HUES48 (cell line): ENCODE measurements around the gene TNFRSF13B.
"Not testable (repeated sequence)": the region's sequence is repeated elsewhere in the genome, so short reads cannot be mapped to it uniquely, and the experiment has no call there.

ENCODE experiments used
- H3K27ac ChIP-seq: one replicate; pipeline ENCODE4 v1.7.0; 2013; ENCODE audit warnings: low read depth, low read length, inconsistent platforms
- H3K27me3 ChIP-seq: 2 replicates; pipeline ENCODE4 v1.6.1; 2013; ENCODE audit warnings: mild to moderate bottlenecking, low read length; ENCODE audit not compliant: control insufficient read depth, insufficient read depth
- H3K36me3 ChIP-seq: 2 replicates; pipeline ENCODE4 v1.6.1; 2013; ENCODE audit warnings: low read length; ENCODE audit not compliant: control insufficient read depth, insufficient read depth
- H3K4me1 ChIP-seq: 2 replicates; pipeline ENCODE4 v1.6.1; 2013; ENCODE audit warnings: mild to moderate bottlenecking, low read length; ENCODE audit not compliant: control insufficient read depth, insufficient read depth
- H3K4me3 ChIP-seq: 2 replicates; pipeline ENCODE4 v1.5.1; 2013; ENCODE audit warnings: mild to moderate bottlenecking, low read depth, low read length
- H3K9ac ChIP-seq: 2 replicates; pipeline ENCODE4 v1.6.1; 2013; ENCODE audit warnings: mild to moderate bottlenecking, low read depth, low read length, moderate library complexity
- H3K9me3 ChIP-seq: 2 replicates; pipeline ENCODE4 v1.6.1; 2013; ENCODE audit warnings: low read length; ENCODE audit not compliant: control insufficient read depth, insufficient read depth

The TNFRSF13B gene

GRCh38 chr17:16910341-16910740 lies 61.6 kb downstream of the TNFRSF13B start:
- H3K27me3 ChIP-seq = no peaks in the 10 kb centered on the region
- no peak overlapping the region for H3K4me3 ChIP-seq
- H3K36me3 ChIP-seq = no peaks in the 10 kb centered on the region
- no peaks in the 10 kb centered on the region for H3K9me3 ChIP-seq
- no peak overlapping the region for H3K27ac ChIP-seq
- H3K4me1 ChIP-seq = no peaks in the 10 kb centered on the region
- H3K9ac ChIP-seq = no peak overlapping the region

- no peaks in the 10 kb centered on the region for H3K36me3 ChIP-seq
- no peak overlapping the region for H3K9ac ChIP-seq
Observed at GRCh38 chr17:16909472-16910246, 62.3 kb downstream of the TNFRSF13B start.

GRCh38 chr17:16908273-16908672 lies 63.6 kb downstream of the TNFRSF13B start:
- H3K27me3 ChIP-seq = no peaks in the 10 kb centered on the region
- no peaks in the 10 kb centered on the region for H3K4me1 ChIP-seq
- no peak overlapping the region for H3K4me3 ChIP-seq
- no peak overlapping the region for H3K9ac ChIP-seq
- H3K27ac ChIP-seq = no peak overlapping the region
- no peaks in the 10 kb centered on the region for H3K9me3 ChIP-seq
- H3K36me3 ChIP-seq = no peaks in the 10 kb centered on the region

More at GRCh38 chr17:16909472-16910246, 62.3 kb downstream of the TNFRSF13B start:
- no peak overlapping the region for H3K27ac ChIP-seq
- H3K9me3 ChIP-seq = no peaks in the 10 kb centered on the region
- no peak overlapping the region for H3K4me3 ChIP-seq
- no peaks in the 10 kb centered on the region for H3K4me1 ChIP-seq
- H3K27me3 ChIP-seq = no peaks in the 10 kb centered on the region

- Histone ChIP-seq H3K9me3 (no peaks in the 10 kb centered on the region), H3K9ac (no peak overlapping the region), H3K27ac (no peak overlapping the region), H3K27me3 (no peaks in the 10 kb centered on the region), H3K36me3 (no peaks in the 10 kb centered on the region), H3K4me3 (no peak overlapping the region), H3K4me1 (no peaks in the 10 kb centered on the region)
Observed at GRCh38 chr17:16906680-16907079, 65.2 kb downstream of the TNFRSF13B start.

- Histone ChIP-seq H3K36me3 (no peaks in the 10 kb centered on the region), H3K4me1 (peaks cover 4% of the 10 kb centered on the region), H3K4me3 (no peak overlapping the region), H3K9ac (no peak overlapping the region), H3K9me3 (no peaks in the 10 kb centered on the region), H3K27me3 (no peaks in the 10 kb centered on the region), H3K27ac (no peak overlapping the region)
Observed at GRCh38 chr17:16905593-16906191, 66.2 kb downstream of the TNFRSF13B start.

- not testable (repeated sequence) for H3K4me1 ChIP-seq, H3K27me3 ChIP-seq, H3K9me3 ChIP-seq, H3K9ac ChIP-seq, H3K36me3 ChIP-seq, H3K4me3 ChIP-seq, H3K27ac ChIP-seq
Observed at GRCh38 chr17:16903070-16903469, 68.8 kb downstream of the TNFRSF13B start.

- Histone ChIP-seq H3K9me3 (no peaks in the 10 kb centered on the region), H3K4me1 (peaks cover 4% of the 10 kb centered on the region), H3K9ac (no peak overlapping the region), H3K27me3 (no peaks in the 10 kb centered on the region), H3K4me3 (no peak overlapping the region), H3K27ac (no peak overlapping the region), H3K36me3 (no peaks in the 10 kb centered on the region)
Observed at GRCh38 chr17:16900288-16900882, 71.5 kb downstream of the TNFRSF13B start.

GRCh38 chr17:16897211-16897896 lies 74.6 kb downstream of the TNFRSF13B start:
- H3K4me3 ChIP-seq, H3K9ac ChIP-seq, H3K36me3 ChIP-seq, H3K9me3 ChIP-seq, H3K27ac ChIP-seq, H3K4me1 ChIP-seq, H3K27me3 ChIP-seq: not testable (repeated sequence)

- H3K27ac ChIP-seq, H3K27me3 ChIP-seq, H3K9me3 ChIP-seq, H3K36me3 ChIP-seq, H3K9ac ChIP-seq, H3K4me1 ChIP-seq, H3K4me3 ChIP-seq: not testable (repeated sequence)
Observed at GRCh38 chr17:16896235-16896634, 75.7 kb downstream of the TNFRSF13B start.

- H3K9ac ChIP-seq, H3K9me3 ChIP-seq, H3K4me3 ChIP-seq, H3K27me3 ChIP-seq, H3K36me3 ChIP-seq, H3K27ac ChIP-seq, H3K4me1 ChIP-seq: not testable (repeated sequence)
Observed at GRCh38 chr17:16893527-16893926, 78.4 kb downstream of the TNFRSF13B start.
